ENCODE data around the gene CHMP6.

Gene CHMP6

DNA sequence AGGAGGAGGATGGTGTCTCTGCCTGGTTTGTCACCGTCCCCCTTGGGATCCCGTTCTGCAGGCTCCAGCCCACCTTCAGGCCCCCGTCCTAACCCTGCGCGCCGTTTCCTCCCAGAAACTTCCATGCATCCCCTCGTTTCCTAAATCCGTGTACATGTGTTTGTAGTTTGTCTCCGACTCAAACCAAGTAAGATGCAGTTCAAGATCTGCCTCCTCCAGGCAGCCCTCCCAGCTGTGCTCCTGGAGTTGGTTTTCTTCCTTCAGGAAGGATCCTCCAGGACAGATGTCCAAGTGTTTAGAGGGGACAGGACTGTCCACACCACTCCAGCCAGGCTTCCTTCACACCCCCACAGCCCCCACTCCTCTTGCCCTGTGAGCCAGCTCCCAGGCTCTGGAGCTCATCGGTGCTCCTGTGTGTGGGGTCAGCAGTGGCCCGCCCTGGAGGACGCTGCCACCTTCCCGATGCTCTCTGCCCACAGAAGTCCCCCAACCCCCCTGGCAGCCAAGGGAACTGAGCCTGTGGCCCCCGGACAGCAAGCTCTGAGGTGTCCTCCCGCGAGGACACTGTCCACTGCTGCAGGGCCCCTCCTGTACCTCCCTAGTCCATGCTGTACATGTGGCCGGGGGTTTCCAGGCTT, 54.6 kb downstream of the CHMP6 start:
- DNase-seq, result no peak

DNA sequence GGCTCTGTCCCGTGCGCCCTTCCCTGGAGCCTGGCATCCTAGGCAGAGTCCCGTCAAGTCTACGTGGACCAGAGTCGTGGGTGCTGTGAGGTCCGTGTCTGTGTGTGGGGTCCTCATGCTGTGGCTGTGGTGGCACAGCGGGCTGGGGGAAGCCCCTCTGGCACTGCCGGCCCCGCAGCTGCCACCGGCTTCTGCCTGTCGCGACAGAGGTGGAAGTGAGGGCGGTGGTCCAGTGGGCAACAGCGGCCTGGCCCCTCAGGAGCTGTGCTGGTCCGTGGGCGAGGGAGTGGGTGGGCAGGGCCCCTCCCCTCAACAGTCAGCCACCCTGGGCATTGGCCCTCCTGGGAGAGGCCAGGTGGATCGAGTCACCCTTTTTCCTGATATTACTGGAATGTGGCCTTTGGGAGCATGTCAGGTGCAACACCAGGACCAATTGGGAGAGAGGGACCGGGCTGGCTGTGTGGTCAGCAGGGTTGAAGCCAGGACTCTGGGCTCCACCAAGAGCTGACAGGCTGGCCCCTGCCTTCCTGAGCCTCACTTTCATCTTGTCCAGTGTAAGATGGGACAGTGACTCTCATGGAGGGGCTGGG, 55.2 kb downstream of the CHMP6 start:
- no peak for DNase-seq

DNA sequence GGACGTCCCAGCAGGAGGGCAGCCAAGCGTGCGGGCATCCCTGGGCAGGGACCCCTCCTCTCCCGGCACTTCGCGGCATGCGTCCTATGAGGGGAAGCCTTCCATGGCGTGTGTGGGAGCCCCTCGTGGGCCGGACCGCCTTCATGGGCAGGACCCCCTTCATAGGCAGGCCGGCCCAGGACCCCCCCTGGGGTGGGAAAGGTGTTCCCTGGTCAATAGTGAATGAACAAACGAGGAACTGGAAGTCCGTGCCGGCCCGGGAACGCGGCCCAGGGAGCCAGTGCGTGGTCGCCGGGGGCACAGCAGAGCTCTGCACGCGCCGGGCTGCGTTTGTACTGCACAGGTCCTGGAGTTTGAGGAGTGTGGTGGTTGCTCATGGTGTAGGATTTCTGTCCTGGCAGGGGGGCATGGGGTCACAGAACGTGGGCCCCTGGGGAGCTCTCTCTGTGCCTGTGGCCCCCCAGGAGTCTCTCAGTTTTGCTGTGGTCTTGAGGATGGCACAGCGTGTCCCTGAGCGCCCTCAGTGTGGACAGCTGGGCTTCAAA, 57.3 kb downstream of the CHMP6 start:
- DNase-seq, result no peak

DNA sequence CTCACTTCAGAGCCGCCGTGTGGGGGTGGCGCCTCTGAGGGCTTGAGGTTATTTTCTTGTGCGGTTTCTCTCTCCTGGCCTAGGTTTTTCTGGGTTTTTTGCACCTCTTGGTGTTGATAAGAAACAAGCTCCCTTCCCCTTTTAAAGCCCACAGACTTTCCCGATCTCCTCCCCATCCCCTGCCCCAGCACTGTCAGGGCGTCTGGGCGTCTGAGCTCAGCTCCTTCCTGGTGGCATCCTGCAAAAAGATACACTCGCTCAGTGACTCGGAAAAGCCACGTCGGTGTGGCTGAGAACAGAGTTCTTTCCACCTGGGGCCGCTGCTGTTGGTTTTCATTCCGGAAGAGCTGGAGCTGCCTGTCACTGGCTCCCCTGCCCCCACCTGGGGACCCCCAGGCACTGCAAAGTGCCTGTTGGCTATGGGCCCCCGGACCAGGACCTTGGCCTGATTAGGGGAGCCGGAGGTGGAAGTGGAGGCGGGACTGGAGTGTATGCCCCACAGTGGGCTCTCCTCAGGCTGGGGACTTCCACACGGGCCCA, 57.8 kb downstream of the CHMP6 start:
- DNase-seq, result peak; percentile 35

Measured in activated T-cell treated with anti-CD3 and anti-CD28 coated beads, Interleukin-2, amount 50 U/mL, for 48 hours (primary cell).